ENCODE results near the gene FHIT. TPM values are rescaled to one million over a fixed set of nuclear protein-coding genes. Genes with fewer than 3 reads are reported as not detected.
A peak's percentile ranks its signal among the peaks of the same experiment; 100 is the strongest.

FHIT gene
- total and polyA plus RNA-seq, 10 of the 15 experiments (the other 5 are each of a cell fraction or from before 2014, with no cell fraction given) = 4.2 to 14.9 (median 9.4) TPM

DNA sequence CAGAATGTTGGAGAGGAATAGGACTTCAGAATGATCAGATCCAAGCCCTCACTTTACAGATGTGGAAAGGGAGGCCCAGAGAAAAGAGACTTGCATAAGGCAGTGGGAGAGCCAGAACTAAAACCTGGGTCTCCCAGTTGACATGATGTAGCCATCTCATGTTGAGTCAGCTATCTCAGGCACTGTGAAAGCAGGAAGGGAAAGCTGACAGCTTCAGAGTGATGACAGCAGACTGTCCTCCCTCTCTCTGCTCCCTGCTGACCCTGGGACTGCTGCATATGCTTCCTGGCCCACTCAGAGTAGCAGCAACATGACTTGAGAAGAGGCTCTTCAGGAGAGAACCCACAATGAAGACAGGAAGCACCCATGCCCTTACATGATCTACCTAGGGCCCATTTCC is 14.7 kb downstream of the FHIT start (continued):
- TF ChIP-seq PBX3 (IDR thresholded peaks at IDR 0.05; ENCODE audit: insufficient replicate concordance, low read depth, low read length) = peak; percentile 51
- TF ChIP-seq, protein P1, sequence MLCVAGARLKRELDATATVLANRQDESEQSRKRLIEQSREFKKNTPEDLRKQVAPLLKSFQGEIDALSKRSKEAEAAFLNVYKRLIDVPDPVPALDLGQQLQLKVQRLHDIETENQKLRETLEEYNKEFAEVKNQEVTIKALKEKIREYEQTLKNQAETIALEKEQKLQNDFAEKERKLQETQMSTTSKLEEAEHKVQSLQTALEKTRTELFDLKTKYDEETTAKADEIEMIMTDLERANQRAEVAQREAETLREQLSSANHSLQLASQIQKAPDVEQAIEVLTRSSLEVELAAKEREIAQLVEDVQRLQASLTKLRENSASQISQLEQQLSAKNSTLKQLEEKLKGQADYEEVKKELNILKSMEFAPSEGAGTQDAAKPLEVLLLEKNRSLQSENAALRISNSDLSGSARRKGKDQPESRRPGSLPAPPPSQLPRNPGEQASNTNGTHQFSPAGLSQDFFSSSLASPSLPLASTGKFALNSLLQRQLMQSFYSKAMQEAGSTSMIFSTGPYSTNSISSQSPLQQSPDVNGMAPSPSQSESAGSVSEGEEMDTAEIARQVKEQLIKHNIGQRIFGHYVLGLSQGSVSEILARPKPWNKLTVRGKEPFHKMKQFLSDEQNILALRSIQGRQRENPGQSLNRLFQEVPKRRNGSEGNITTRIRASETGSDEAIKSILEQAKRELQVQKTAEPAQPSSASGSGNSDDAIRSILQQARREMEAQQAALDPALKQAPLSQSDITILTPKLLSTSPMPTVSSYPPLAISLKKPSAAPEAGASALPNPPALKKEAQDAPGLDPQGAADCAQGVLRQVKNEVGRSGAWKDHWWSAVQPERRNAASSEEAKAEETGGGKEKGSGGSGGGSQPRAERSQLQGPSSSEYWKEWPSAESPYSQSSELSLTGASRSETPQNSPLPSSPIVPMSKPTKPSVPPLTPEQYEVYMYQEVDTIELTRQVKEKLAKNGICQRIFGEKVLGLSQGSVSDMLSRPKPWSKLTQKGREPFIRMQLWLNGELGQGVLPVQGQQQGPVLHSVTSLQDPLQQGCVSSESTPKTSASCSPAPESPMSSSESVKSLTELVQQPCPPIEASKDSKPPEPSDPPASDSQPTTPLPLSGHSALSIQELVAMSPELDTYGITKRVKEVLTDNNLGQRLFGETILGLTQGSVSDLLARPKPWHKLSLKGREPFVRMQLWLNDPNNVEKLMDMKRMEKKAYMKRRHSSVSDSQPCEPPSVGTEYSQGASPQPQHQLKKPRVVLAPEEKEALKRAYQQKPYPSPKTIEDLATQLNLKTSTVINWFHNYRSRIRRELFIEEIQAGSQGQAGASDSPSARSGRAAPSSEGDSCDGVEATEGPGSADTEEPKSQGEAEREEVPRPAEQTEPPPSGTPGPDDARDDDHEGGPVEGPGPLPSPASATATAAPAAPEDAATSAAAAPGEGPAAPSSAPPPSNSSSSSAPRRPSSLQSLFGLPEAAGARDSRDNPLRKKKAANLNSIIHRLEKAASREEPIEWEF (IDR thresholded peaks at IDR 0.05; ENCODE audit: insufficient replicate concordance, low read depth, low read length) = peak; percentile 43
- TF ChIP-seq JUNB (IDR thresholded peaks at IDR 0.05) = peak; percentile 84
- TF ChIP-seq KLF5 (IDR thresholded peaks at IDR 0.05; ENCODE audit: partially characterized antibody) = no peak
- no peak; a peak in 1 of 4 replicates for TF ChIP-seq BHLHE40 (IDR thresholded peaks at IDR 0.05; ENCODE audit: borderline replicate concordance in 1 of 2, low read depth in 2 of 2, low read length in 1 of 2)
- no peak for TF ChIP-seq KDM1A (IDR thresholded peaks at IDR 0.05; ENCODE audit: borderline replicate concordance)
- TF ChIP-seq E4F1 (IDR thresholded peaks at IDR 0.05; ENCODE audit: borderline replicate concordance, partially characterized antibody) = no peak
- TF ChIP-seq RAD21 (IDR thresholded peaks at IDR 0.05; ENCODE audit: insufficient read depth, low read depth, low read length) = no peak
- TF ChIP-seq EP300 (IDR thresholded peaks at IDR 0.05; ENCODE audit: borderline replicate concordance in 1 of 2, control insufficient read depth in 1 of 2, low read depth in 2 of 2, low read length in 2 of 2) = 0 out of 4 replicates have a peak, but pooled peaks have one; percentile 16 to 29
- TF ChIP-seq, protein P2, sequence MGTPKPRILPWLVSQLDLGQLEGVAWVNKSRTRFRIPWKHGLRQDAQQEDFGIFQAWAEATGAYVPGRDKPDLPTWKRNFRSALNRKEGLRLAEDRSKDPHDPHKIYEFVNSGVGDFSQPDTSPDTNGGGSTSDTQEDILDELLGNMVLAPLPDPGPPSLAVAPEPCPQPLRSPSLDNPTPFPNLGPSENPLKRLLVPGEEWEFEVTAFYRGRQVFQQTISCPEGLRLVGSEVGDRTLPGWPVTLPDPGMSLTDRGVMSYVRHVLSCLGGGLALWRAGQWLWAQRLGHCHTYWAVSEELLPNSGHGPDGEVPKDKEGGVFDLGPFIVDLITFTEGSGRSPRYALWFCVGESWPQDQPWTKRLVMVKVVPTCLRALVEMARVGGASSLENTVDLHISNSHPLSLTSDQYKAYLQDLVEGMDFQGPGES (IDR thresholded peaks at IDR 0.05) = no peak
- 0 out of 2 replicates have a peak, but pooled peaks have one; percentile 23 for TF ChIP-seq MTA3 (IDR thresholded peaks at IDR 0.05; ENCODE audit: borderline replicate concordance, low read length)
- peak; percentile 65 for TF ChIP-seq NFIC (IDR thresholded peaks at IDR 0.05; ENCODE audit: low read depth, low read length)
- peak; percentile 77 for TF ChIP-seq ATF7 (IDR thresholded peaks at IDR 0.05; ENCODE audit: low read depth)
- TF ChIP-seq NFXL1 (IDR thresholded peaks at IDR 0.05; ENCODE audit: borderline replicate concordance) = no peak
- TF ChIP-seq TBL1XR1 (IDR thresholded peaks at IDR 0.05; ENCODE audit: low read depth, low read length) = 0 out of 2 replicates have a peak, but pooled peaks have one; percentile 29
- peak; percentile 64 for TF ChIP-seq POLR2A (IDR thresholded peaks at IDR 0.05; ENCODE audit: low read depth, low read length)
- TF ChIP-seq SIN3A (IDR thresholded peaks at IDR 0.05; ENCODE audit: low read depth, low read length) = no peak
- TF ChIP-seq TCF12 (IDR thresholded peaks at IDR 0.05; ENCODE audit: low read depth, low read length) = 0 out of 2 replicates have a peak, but pooled peaks have one; percentile 35
- TF ChIP-seq MTA2 (IDR thresholded peaks at IDR 0.05; ENCODE audit: low read depth) = peak; percentile 26; the same call in 1 of the 2 replicates
- TF ChIP-seq CEBPB (IDR thresholded peaks at IDR 0.05; ENCODE audit: borderline replicate concordance in 1 of 2, low read depth in 2 of 2, low read length in 2 of 2) = no peak; a peak in 1 of 4 replicates
- peak; percentile 56; the same call in 1 of the 2 replicates for TF ChIP-seq YY1 (IDR thresholded peaks at IDR 0.05; ENCODE audit: low read depth, low read length)
